NCI-H82 treated with DMSO at 0.1 percent for 48 hours (cell line): ENCODE measurements around the gene GSTT2.

Experiments used
- DNase-seq: peaks from one replicate; lab custom pipeline; 2025; ENCODE audit not compliant: unreplicated experiment; lab: John Stamatoyannopoulos, UW

Gene GSTT2

GRCh38 chr22:24008381-24009226, 28.7 kb downstream of the GSTT2 start:
- DNase-seq: no peak

- no peak for DNase-seq
Measured at GRCh38 chr22:24009227-24010017, 29.5 kb downstream of the GSTT2 start.

GRCh38 chr22:24010018-24010391, 30.1 kb downstream of the GSTT2 start:
- DNase-seq: no peak

- DNase-seq: no peak
Measured at GRCh38 chr22:24011735-24012068, 31.8 kb downstream of the GSTT2 start.

GRCh38 chr22:24016156-24016555, 36.2 kb downstream of the GSTT2 start:
- no peak for DNase-seq

- DNase-seq: no peak
Measured at GRCh38 chr22:24021304-24021703, 41.4 kb downstream of the GSTT2 start.

GRCh38 chr22:24023204-24023789, 43.4 kb downstream of the GSTT2 start:
- DNase-seq: no peak

- no peak for DNase-seq
Measured at GRCh38 chr22:24024354-24024753, 44.4 kb downstream of the GSTT2 start.

- no peak for DNase-seq
Measured at GRCh38 chr22:24025475-24025874, 45.5 kb downstream of the GSTT2 start.

GRCh38 chr22:24026056-24026455, 46.1 kb downstream of the GSTT2 start:
- DNase-seq: no peak

GRCh38 chr22:24026733-24027132, 46.8 kb downstream of the GSTT2 start:
- DNase-seq: no peak

- no peak for DNase-seq
Measured at GRCh38 chr22:24027389-24027975, 47.5 kb downstream of the GSTT2 start.

GRCh38 chr22:24027991-24028390, 48.1 kb downstream of the GSTT2 start:
- DNase-seq: no peak

- no peak for DNase-seq
Measured at GRCh38 chr22:24028533-24028932, 48.6 kb downstream of the GSTT2 start.

GRCh38 chr22:24029304-24029703, 49.4 kb downstream of the GSTT2 start:
- no peak for DNase-seq

- no peak for DNase-seq
Measured at GRCh38 chr22:24030186-24030702, 50.3 kb downstream of the GSTT2 start.
